ENCODE results near the gene AMELY.

The AMELY gene

DNA sequence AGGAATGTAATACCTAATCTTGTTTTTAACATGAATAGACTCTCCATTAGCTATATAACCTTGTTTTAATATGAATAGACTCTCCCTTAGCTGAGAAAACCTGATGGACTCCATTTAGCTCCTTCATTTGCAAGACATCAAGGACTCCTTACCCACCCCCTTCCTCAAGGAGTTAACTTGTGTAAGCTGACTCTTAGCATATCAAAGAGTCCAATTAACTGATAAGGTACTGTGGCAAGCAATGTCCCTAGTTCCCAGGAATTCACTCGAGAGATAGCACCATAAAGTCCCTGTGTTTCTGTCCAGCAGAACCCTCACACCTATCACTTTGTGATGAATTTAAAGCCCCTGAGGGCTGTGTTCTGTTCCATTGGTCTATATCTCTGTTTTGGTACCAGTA, 16.3 kb downstream of the AMELY start:
- TF ChIP-seq, protein P1, sequence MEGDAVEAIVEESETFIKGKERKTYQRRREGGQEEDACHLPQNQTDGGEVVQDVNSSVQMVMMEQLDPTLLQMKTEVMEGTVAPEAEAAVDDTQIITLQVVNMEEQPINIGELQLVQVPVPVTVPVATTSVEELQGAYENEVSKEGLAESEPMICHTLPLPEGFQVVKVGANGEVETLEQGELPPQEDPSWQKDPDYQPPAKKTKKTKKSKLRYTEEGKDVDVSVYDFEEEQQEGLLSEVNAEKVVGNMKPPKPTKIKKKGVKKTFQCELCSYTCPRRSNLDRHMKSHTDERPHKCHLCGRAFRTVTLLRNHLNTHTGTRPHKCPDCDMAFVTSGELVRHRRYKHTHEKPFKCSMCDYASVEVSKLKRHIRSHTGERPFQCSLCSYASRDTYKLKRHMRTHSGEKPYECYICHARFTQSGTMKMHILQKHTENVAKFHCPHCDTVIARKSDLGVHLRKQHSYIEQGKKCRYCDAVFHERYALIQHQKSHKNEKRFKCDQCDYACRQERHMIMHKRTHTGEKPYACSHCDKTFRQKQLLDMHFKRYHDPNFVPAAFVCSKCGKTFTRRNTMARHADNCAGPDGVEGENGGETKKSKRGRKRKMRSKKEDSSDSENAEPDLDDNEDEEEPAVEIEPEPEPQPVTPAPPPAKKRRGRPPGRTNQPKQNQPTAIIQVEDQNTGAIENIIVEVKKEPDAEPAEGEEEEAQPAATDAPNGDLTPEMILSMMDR (conservative IDR thresholded peaks at IDR 0.05), result no peak
- H3K27ac ChIP-seq, result no peak overlapping the region

DNA sequence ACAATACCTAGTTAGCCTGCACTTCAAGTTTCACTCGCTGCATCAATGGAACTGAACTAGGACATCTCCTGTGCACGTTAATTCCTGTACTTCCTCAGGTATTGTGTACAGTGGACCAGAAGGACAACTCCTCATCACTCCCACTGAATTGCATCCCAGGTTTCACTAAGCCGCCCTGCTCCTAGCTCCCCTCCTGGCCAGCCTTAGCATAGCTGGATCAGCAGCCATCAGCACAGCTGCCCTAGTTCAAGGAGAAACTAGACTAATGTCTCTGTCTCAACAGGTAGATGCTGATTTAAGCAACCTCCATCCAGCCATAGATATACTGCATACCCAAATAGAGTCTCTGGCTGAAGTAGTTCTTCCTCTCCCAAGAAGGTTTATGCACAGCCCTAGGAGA, 17.1 kb downstream of the AMELY start:
- H3K27ac ChIP-seq, result no peak overlapping the region
- TF ChIP-seq, protein P1 (conservative IDR thresholded peaks at IDR 0.05), result no peak

DNA sequence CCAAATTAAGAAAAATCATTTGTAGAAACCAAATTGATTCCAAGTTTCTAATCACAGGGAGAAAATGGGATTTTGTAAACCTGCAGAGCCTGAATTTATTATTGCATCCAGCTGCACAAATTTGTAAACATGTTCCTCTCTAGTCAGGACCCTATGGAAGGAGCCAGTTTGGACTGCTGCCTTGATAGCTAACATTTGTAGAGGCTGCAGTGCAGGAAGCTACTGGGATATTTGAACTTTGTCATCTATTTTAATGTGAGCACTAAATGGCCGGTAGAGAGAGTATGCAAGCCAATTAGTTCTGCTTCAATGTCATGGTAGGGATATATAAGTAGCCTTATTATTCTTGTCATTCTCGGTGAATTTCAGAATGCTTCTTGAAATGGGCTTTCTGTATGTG, 62.2 kb downstream of the AMELY start:
- peak overlapping the region; percentile 78 for H3K27ac ChIP-seq
- TF ChIP-seq, protein P1 (conservative IDR thresholded peaks at IDR 0.05), result no peak

DNA sequence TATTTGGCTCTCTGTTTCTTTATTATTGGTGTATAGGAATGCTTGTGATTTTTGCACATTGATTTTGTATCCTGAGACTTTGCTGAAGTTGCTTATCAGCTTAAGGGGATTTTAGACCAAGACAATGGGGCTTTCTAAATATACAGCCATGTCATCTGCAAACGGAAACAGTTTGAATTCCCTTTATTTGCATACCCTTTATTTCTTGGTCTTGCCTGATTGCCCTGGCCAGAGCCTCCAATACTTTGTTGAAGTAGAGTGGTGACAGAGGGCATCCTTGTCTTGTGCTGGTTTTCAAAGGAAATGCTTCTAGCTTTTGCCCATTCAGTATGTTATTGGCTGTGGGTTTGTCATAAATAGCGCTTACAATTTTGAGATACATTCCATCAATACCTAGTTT, 68.9 kb downstream of the AMELY start:
- peak overlapping the region; percentile 88 for H3K27ac ChIP-seq
